SJCRH30 (cell line): ENCODE results near the gene PROKR1. TPM values are rescaled to one million over a fixed set of nuclear protein-coding genes. Genes with fewer than 3 reads are reported as not detected.
"Not testable (repeated sequence)": the region's sequence is repeated elsewhere in the genome, so short reads cannot be mapped to it uniquely, and the experiment has no call there.

Source experiments
- DNase-seq, 2 experiments: peaks; one replicate each; pipeline ENCODE4 v3.0.0-alpha.2; 2015 to 2020
- H3K27ac ChIP-seq: fragments of 250-450 bp; sonication (Bioruptor Pico); 2 replicates; pipeline ENCODE4 v1.5.1; 2020; ENCODE audit warnings: mild to moderate bottlenecking, moderate library complexity
- H3K27me3 ChIP-seq: fragments of 250-450 bp; sonication (Bioruptor Pico); 2 replicates; pipeline ENCODE4 v1.5.1; 2020; ENCODE audit warnings: mild to moderate bottlenecking, moderate library complexity
- H3K36me3 ChIP-seq: fragments of 250-450 bp; sonication (Bioruptor Pico); 2 replicates; pipeline ENCODE4 v1.5.1; 2020; ENCODE audit warnings: mild to moderate bottlenecking, moderate library complexity
- H3K4me1 ChIP-seq: fragments of 250-450 bp; sonication (Bioruptor Pico); 2 replicates; pipeline ENCODE4 v1.5.1; 2020; ENCODE audit warnings: mild to moderate bottlenecking, moderate library complexity
- H3K4me3 ChIP-seq: fragments of 250-450 bp; sonication (Bioruptor Pico); 2 replicates; pipeline ENCODE4 v1.5.1; 2020; ENCODE audit warnings: mild to moderate bottlenecking, moderate library complexity
- H3K9me3 ChIP-seq: fragments of 250-450 bp; sonication (Bioruptor Pico); replicated peaks from 2 replicates; pipeline ENCODE4 v1.5.1; 2020; ENCODE audit warnings: mild to moderate bottlenecking, moderate library complexity
- total RNA-seq: library from RNA; depleted of rRNA; stranded (reverse); fragments of >200 nt; shearing (Covaris generic); gene quantifications from 2 replicates; pipeline ENCODE4 v1.2.3, GENCODE V29; 2014; rRNA removed

The PROKR1 gene
- total RNA-seq: 0.03 TPM in 1 of 2 replicates, not detected in the other

DNA sequence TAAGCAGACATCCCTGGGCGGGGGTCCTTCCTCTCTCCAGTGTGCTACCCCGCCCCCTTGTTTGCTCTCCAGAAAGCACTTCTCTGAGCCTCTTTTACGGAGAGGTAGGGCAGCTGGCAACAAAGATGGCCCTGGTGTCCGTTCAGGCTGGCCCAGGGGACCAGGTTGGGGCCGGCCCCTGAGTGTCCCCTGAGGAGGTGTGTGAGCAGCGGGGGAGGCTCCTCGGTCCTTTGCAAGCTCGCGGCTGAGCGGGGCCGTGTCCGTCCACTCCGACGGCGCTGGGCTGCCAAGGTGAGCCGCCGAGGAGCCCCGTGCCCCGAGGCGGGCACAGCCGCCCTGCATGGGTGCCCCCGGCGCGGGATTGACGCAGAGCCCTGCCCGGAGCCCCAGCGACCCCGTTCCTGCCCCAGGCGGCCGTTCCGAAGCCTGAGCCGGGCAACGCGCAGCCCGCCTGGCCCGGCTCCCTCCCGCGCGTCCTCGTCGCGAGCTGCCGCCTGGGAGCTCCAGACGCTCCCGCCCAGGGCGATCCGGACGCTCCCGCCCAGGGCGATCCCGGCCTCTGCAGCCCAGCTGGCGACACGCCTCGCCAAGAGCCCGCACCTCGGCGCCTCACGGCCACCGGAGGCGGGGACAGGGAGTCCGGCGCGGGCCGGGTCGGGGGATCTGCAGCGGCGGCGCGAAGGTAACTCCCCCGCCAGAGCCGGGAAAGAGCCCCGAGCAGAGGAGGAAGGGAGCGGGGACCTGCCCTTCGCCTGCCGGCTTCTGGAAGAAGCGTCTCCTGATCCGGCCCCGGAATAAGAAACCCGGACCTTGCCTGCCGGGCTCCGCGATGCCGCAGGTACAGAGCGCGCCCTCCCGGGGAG is at the start of gene PROKR1:
PROKR1 (plus strand) TSS at position 569 of the 863 bp plus-strand sequence. CDS start 2,243 bp downstream, outside the sequence.
- Histone ChIP-seq H3K9me3 (peaks cover 12% of the 10 kb centered on the region), H3K4me3 (peak within 1 kb of the TSS; percentile 57), H3K4me1 (no peaks in the 10 kb centered on the region), H3K27ac (no peak within 1 kb of the TSS), H3K27me3 (peaks cover 16% of the 10 kb centered on the region), H3K36me3 (no peaks in the 10 kb centered on the region)
- peak; percentile 46 to 62 for DNase-seq

DNA sequence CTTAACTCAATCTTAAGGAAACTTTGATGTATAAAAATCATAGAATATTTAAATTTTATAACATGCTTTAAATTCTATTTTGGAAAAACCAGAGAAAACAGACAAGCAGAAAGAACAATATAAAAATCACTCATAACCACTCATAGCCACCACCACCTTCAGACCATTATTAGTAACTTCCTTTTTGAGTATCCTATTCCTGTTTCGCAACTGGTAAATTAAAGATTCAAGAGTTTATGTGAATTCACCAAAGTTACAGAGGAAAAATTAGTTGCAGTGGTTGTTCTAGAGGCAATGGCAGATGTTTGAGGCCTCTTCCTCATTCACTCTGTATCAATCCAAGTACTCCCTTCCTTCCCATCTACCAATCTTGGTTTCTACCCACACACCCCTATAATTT is 49.3 kb upstream of the PROKR1 start:
- Histone ChIP-seq H3K36me3 (no peaks in the 10 kb centered on the region), H3K4me1 (no peaks in the 10 kb centered on the region), H3K4me3 (no peak overlapping the region), H3K9me3 (no peaks in the 10 kb centered on the region), H3K27ac (no peak overlapping the region), H3K27me3 (no peaks in the 10 kb centered on the region)
- DNase-seq: no peak

DNA sequence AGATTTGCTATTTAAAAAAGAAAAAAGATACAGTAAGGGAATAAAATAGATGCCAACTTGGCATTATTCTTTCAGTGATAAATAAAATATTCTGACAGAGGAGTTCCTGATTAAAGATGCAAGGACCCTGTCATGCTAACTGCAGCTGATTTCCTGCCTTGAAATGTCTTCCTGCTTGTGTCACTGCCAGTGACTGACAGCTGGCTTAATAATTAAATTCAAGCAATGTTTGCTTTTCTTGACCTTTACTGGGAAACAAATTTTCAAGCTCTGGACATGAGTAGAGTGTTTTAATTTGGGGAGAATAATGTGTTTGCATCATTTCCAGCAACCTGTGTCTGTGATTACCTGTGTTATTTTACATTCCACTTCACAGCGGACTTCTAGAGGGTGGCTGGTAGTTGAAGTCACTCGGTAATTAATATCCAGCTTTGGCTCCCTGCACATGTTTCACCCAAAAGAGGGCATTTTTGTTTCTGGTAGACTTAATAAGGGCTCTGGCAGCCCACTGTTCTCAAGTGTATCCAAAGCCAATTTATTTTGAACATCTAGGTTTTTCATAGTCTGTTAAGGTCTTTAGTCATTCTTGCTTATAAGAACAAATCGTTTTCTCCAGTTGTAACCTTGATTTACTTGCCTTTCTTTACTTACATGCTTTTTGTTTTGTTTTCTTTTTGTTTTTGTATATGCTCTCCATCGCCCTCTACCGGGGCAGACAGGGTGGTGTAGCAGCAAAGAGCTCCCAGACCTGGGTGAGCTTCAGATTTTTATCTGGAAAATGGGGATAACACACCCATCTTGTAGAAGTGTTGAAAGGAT is 48.5 kb upstream of the PROKR1 start:
- DNase-seq: peak; percentile 29 to 61
- Histone ChIP-seq H3K27me3 (no peaks in the 10 kb centered on the region), H3K36me3 (no peaks in the 10 kb centered on the region), H3K27ac (no peak overlapping the region), H3K4me1 (no peaks in the 10 kb centered on the region), H3K4me3 (no peak overlapping the region), H3K9me3 (no peaks in the 10 kb centered on the region)

DNA sequence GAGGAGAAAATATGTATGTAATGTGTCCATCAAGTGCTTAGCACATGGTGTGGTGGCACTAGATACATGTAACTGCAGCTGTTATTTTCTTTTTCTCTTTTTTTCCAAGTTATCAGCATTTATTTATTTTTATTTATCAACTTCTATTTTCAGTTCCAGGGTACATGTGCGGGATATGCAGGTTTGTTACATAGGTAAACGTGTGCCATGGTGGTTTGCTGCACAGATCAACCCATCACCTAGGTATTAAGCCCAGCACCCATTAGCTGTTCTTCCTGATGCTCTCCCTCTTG is 47.9 kb upstream of the PROKR1 start:
- H3K27ac ChIP-seq: not testable (repeated sequence)

DNA sequence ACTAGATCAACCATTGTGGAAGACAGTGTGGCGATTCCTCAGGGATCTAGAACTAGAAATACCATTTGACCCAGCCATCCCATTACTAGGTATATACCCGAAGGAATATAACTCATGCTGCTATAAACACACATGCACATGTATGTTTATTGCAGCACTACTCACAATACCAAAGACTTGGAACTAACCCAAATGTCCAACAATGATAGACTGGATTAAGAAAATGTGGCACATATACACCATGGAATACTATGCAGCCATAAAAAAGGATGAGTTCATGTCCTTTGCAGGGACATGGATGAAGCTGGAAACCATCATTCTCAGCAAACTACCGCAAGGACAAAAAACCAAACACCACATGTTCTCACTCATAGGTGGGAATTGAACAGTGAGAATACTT is 42.9 kb upstream of the PROKR1 start:
- not testable (repeated sequence) for H3K27ac ChIP-seq, H3K4me3 ChIP-seq, H3K36me3 ChIP-seq, H3K9me3 ChIP-seq, H3K4me1 ChIP-seq, H3K27me3 ChIP-seq, DNase-seq

More for the DNA sequence above, 47.9 kb upstream of the PROKR1 start:
- H3K9me3 ChIP-seq, DNase-seq, H3K36me3 ChIP-seq, H3K4me1 ChIP-seq, H3K4me3 ChIP-seq, H3K27me3 ChIP-seq: not testable (repeated sequence)

DNA sequence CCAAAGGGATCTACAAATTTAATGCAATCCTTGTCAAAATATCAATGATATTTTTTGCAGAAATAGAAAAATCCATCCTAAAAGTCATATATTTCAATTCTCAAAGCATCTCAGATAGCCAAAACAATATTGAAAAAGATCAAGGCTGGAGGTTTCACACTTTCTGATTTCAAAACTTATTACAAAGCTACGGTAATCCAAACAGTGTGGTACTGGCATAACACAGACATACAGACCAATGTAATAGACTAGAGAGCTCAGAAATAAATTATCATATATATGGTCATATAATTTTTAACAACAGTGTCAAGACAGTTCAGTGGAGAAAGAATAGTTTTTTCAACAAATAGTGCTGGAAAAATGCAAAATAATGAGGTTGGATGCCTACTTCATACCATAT is 40.3 kb upstream of the PROKR1 start:
- Histone ChIP-seq H3K4me3 (no peak overlapping the region), H3K36me3 (no peaks in the 10 kb centered on the region), H3K4me1 (no peaks in the 10 kb centered on the region), H3K27me3 (no peaks in the 10 kb centered on the region), H3K9me3 (peaks cover 3% of the 10 kb centered on the region; the same call in 1 of the 2 replicates), H3K27ac (no peak overlapping the region)
- DNase-seq: no peak

DNA sequence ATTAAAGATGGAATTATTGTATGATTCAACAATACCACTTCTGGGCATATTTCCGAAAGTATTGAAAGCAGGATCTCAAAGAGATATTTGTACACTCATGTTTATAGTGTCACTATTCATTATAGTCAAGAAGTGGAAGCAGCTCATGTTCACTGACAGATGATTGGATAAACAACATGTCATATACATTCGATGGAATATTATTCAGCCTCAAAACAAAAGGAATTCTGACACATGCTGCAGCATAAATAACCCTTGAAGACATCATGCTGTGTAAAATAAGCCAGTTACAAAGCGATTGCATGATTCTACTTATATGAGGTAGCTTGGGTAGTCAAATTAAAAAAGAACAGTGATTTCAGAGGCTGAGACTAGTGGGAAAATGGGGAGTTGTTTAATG is 39.3 kb upstream of the PROKR1 start:
- H3K27ac ChIP-seq: no peak overlapping the region

DNA sequence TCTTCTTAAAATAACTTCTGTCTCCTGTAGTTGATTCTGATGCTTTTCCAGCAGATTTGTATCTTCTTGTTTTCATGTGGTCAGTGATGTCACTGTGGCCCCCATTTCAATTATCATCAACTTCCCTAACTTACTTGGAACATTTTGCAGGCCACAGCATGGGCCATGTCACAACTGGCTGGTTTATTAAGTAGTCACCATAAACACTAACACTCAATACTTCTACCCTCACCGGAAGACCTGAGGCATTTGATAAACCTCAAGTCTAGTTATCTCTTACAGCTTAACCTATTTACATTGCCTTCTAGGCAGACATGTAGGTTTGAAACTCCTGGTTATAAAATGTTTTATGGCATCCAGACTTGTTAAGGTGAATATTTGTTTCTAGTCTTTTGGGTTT is 37.4 kb upstream of the PROKR1 start:
- Histone ChIP-seq H3K36me3 (no peaks in the 10 kb centered on the region), H3K9me3 (0 out of 2 replicates have a peak, but pooled peaks cover 3% of the 10 kb centered on the region), H3K4me3 (no peak overlapping the region), H3K4me1 (no peaks in the 10 kb centered on the region), H3K27me3 (no peaks in the 10 kb centered on the region), H3K27ac (no peak overlapping the region)
- DNase-seq: no peak

More for the DNA sequence above, 39.3 kb upstream of the PROKR1 start:
- H3K4me3 ChIP-seq: no peak overlapping the region
- H3K4me1 ChIP-seq: no peaks in the 10 kb centered on the region
- peaks cover 3% of the 10 kb centered on the region; the same call in 1 of the 2 replicates for H3K9me3 ChIP-seq
- H3K27me3 ChIP-seq: no peaks in the 10 kb centered on the region
- DNase-seq: no peak
- no peaks in the 10 kb centered on the region for H3K36me3 ChIP-seq

DNA sequence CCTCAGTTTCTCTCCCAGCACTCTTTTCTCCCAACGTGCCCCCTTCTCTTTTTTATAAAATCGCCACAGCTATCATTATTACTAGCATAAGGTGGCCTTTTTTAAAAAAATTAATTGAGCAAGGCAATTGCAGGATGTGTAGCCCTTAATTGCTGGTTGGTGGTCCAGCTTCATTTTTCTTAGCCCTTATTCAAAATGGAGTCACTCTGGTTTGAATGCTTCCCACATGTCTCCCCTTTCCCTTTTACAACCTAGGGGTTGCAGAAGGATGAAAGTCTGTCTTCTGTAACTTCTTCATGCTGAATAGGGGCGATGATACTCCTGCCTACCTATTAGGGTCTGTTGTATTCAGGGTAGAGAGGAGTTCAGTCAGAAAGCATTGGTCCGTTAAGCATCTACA is 36.6 kb upstream of the PROKR1 start:
- no peaks in the 10 kb centered on the region for H3K4me1 ChIP-seq

DNA sequence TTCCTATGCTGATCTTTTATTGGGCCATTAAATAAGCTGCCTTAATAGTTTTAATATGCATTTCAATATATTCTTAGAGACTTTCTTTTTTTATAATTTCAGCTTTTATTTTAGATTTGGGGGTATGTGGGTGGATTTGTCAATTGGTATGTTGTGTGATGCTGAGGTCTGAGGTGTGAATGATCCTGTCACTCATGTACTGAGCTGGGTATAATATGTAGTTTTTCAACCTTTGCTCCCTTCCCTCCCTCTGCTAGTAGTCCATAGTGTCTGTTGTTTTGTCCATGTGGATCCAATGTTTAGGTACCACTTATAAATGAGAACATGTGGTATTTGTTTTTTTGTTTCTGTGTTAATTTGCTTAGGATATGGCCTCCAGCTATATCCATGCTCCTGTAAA is 35.5 kb upstream of the PROKR1 start:
- no peaks in the 10 kb centered on the region for H3K4me1 ChIP-seq
- H3K27ac ChIP-seq: no peak overlapping the region
- H3K4me3 ChIP-seq: no peak overlapping the region
- no peaks in the 10 kb centered on the region for H3K27me3 ChIP-seq
- DNase-seq: no peak
- H3K9me3 ChIP-seq: peaks cover 3% of the 10 kb centered on the region; the same call in 1 of the 2 replicates
- H3K36me3 ChIP-seq: no peaks in the 10 kb centered on the region

More for the DNA sequence above, 36.6 kb upstream of the PROKR1 start:
- Histone ChIP-seq H3K36me3 (no peaks in the 10 kb centered on the region), H3K27ac (no peak overlapping the region), H3K9me3 (peaks cover 3% of the 10 kb centered on the region; the same call in 1 of the 2 replicates), H3K27me3 (no peaks in the 10 kb centered on the region), H3K4me3 (no peak overlapping the region)
- DNase-seq: no peak

DNA sequence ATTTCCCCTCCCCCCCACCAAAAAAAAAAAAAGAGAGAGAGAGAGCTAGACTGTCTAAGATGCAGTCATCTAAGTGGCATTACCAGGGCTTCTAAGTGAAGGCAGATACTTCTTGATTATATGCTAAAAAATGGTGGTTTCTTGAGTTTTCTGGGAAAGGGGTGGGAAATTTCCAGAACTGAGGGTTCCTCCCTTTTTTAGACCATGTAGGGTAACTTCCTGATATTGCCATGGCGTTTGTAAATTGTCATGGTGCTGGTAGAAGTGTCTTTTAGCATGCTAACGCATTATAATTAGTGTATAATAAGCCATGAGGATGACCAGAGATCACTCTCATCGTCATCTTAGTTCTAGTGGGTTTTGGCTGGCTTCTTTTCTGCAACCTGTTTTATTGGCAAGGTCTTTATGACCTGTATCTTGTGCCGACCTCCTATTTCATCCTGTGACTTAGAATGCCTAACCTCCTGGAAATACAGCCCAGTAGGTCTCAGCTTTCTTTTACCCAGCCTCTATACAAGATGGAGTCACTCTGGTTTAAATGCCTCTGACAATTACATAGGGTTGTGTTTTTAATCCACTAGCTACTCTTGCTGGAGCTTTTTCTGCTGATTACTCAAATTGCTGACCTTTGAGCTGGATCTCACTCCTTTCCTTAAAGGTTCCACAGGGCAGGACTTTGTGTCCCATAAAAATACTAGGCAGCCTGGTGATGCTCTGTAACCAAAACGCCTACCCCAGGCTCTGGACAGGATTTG is 30.4 kb upstream of the PROKR1 start:
- Histone ChIP-seq H3K36me3 (no peaks in the 10 kb centered on the region), H3K4me1 (no peaks in the 10 kb centered on the region), H3K9me3 (no peaks in the 10 kb centered on the region; the same call in 1 of the 2 replicates), H3K27me3 (no peaks in the 10 kb centered on the region), H3K4me3 (no peak overlapping the region), H3K27ac (no peak overlapping the region)
- no peak for DNase-seq

DNA sequence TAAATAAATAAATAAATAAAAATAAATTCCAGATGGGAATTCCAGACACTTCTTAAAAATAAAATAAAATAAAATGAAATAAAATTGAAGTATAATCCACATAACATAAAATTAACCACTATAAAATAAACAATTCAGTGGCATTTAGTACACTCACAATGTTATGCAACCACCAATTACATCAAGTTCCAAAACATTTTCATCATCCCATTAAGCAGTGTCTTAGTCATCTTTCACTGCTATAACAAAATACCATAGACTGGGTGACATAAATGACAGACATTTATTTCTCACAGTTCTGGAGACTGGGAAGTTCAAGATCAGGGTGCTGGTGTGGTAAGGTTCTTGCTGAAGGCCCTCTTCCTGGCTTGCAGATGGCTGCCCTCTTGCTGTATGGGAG is 22.6 kb upstream of the PROKR1 start:
- Histone ChIP-seq H3K27ac (no peak overlapping the region), H3K4me3 (no peak overlapping the region), H3K36me3 (no peaks in the 10 kb centered on the region), H3K9me3 (no peaks in the 10 kb centered on the region; the same call in 1 of the 2 replicates), H3K4me1 (no peaks in the 10 kb centered on the region), H3K27me3 (no peaks in the 10 kb centered on the region; the same call in 1 of the 2 replicates)
- DNase-seq: no peak

DNA sequence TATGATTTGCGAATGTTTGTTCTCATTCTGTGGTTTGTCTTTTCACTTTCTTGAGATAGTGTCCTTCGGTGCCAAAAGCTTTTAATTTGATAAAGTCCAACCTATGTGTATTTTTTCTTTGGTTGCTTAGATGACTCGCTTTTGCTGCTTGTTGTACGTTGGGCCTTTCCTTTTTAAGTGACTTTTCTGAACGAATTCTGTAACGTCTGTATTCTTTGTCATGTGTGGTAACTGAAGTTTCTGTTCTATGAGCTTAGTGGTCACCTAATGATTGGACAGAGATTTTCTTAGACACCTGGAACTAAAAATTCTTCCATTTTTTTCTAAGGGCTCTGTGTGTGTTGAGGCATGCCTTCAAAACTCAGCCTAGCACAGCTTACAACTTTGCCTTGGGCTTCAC is 19.6 kb upstream of the PROKR1 start:
- Histone ChIP-seq H3K9me3 (no peaks in the 10 kb centered on the region; the same call in none of the 2 replicates), H3K4me1 (no peaks in the 10 kb centered on the region), H3K36me3 (no peaks in the 10 kb centered on the region), H3K27ac (no peak overlapping the region), H3K4me3 (no peak overlapping the region), H3K27me3 (no peaks in the 10 kb centered on the region; the same call in 1 of the 2 replicates)
- no peak for DNase-seq

DNA sequence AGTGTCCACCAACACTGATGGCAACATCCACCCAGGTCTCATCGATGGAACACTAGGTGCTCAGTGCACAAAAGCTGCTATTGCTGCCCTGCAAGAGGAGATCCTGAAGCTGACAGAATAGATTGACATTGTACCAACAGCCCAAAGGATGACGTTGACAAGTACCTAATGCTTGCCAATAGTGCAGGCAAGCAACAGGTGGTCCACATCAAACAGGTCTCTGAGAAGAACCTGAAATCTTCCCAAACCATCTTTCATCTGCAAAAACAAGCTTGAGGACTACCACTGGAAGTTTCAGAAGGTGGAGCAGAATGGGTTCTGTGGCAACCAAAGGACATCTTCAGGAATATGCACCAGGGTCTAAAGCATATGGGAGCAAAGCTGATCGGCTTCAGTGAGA is 15.8 kb upstream of the PROKR1 start:
- DNase-seq: no peak
- Histone ChIP-seq H3K27ac (no peak overlapping the region), H3K36me3 (no peaks in the 10 kb centered on the region), H3K4me3 (no peak overlapping the region), H3K9me3 (no peaks in the 10 kb centered on the region; the same call in 1 of the 2 replicates), H3K27me3 (no peaks in the 10 kb centered on the region; the same call in 1 of the 2 replicates), H3K4me1 (no peaks in the 10 kb centered on the region)
